Liver (tissue), 3 donors: ENCODE results near the gene ZCCHC14.
"Not testable (repeated sequence)": the region's sequence is repeated elsewhere in the genome, so short reads cannot be mapped to it uniquely, and the experiment has no call there.

ENCODE experiments used
- TAF1 ChIP-seq: conservative IDR thresholded peaks from 2 replicates; pipeline ENCODE4 v1.6.1; 2016; ENCODE audit warnings: antibody characterized with exemption, mild to moderate bottlenecking
- TF ChIP-seq, protein P1 (sequence below): fragments of 150-350 bp; IDR thresholded peaks from 2 replicates; pipeline ENCODE4 v1.5.1; 2017; ENCODE audit warnings: improper control_type of control experiment, low read depth, low read length; ENCODE audit not compliant: missing input control
- donor health status: healthy.
- donor health status: healthy.

DNA sequence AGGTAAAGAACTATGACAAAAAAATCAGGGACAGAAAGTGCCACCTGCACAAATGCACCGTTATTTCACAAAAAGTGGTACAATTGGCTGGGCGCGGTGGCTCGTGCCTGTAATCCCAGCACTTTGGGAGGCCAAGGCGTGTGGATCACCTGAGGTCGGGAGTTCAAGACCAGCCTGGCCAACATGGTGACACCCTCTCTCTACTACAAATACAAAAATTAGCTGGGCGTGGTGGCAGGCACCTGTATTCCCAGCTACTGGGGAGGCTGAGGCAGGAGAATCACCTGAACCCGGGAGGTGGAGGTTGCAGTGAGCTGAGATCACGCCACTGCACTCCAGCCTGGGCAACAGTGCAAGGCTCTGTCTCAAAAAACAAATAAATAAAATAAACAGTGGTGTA, 102.9 kb downstream of the ZCCHC14 start:
- TF ChIP-seq, protein P1, sequence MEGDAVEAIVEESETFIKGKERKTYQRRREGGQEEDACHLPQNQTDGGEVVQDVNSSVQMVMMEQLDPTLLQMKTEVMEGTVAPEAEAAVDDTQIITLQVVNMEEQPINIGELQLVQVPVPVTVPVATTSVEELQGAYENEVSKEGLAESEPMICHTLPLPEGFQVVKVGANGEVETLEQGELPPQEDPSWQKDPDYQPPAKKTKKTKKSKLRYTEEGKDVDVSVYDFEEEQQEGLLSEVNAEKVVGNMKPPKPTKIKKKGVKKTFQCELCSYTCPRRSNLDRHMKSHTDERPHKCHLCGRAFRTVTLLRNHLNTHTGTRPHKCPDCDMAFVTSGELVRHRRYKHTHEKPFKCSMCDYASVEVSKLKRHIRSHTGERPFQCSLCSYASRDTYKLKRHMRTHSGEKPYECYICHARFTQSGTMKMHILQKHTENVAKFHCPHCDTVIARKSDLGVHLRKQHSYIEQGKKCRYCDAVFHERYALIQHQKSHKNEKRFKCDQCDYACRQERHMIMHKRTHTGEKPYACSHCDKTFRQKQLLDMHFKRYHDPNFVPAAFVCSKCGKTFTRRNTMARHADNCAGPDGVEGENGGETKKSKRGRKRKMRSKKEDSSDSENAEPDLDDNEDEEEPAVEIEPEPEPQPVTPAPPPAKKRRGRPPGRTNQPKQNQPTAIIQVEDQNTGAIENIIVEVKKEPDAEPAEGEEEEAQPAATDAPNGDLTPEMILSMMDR: not testable (repeated sequence)
- TF ChIP-seq TAF1: not testable (repeated sequence)
